ENCODE data around the gene PRKCG. TPM values are rescaled to one million over a fixed set of nuclear protein-coding genes. Genes with fewer than 3 reads are reported as not detected.

The PRKCG gene
- total RNA-seq, 1 donor from 2014 or later, result 0.13 TPM

DNA sequence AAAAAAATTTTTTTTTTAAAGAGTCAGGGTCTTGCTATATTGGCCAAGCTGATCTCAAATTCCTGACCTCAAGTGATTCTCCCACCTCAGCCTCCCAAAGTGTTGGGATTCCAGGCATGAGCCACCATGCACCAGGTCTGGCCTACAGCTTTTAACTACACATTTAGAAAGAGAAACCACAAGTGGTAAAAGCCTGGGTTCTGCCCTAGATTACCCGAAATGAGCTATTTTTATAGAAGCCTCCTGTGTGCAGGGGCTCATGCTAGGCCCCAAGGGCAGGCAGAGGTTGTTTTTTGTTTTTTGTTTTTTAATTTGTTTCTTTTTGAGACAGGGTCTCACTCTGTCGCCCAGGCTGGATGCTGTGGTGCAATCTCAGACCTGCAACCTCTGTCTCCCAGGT, 28.3 kb upstream of the PRKCG start:
- Histone ChIP-seq H3K36me3 (ENCODE audit: control insufficient read depth, insufficient read depth, low read length) (no peaks in the 10 kb centered on the region), H3K4me3 (ENCODE audit: low read depth, low read length) (no peak overlapping the region), H3K27me3 (ENCODE audit: control insufficient read depth, insufficient read depth, low read length) (no peaks in the 10 kb centered on the region)
- DNase-seq (ENCODE audit: low read depth), result no peak
- TF ChIP-seq CTCF (IDR thresholded peaks at IDR 0.05; ENCODE audit: insufficient read depth, low read length, poor library complexity, severe bottlenecking), result no peak

DNA sequence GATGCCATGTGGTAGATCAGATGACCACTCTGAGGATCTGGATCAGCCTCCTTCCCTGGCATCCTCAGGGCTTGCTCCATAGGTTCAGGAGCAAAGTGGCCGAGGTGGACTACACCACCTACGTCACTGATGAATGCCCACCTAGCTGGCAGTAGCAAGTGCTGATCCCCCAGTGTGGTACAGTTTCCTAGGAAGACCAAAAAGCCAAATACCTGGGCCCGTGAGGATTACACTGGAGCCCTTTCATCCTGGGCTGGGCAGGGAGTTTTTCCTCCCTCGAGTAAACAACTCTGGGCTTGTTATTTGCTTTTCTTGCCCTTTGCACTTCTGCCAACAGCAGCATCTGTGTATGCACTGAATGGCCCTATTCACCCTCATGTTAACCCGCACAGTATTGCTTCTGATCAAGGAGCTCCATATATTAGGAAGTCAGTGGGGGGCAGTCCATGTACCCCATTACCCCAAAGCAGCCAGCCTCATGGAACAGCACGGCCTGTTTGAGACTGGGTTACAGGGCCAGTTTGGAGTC, 17.6 kb upstream of the PRKCG start:
- TF ChIP-seq CTCF (IDR thresholded peaks at IDR 0.05; ENCODE audit: insufficient read depth, low read length, poor library complexity, severe bottlenecking), result no peak
- Histone ChIP-seq H3K27me3 (ENCODE audit: control insufficient read depth, insufficient read depth, low read length) (no peaks in the 10 kb centered on the region), H3K36me3 (ENCODE audit: control insufficient read depth, insufficient read depth, low read length) (no peaks in the 10 kb centered on the region), H3K4me3 (ENCODE audit: low read depth, low read length) (no peak overlapping the region)
- DNase-seq (ENCODE audit: low read depth), result no peak

GRCh38 chr19:53865523-53865917, 16.5 kb upstream of the PRKCG start:
- Histone ChIP-seq H3K4me3 (ENCODE audit: low read depth, low read length) (peak overlapping the region; percentile 50), H3K36me3 (ENCODE audit: control insufficient read depth, insufficient read depth, low read length) (no peaks in the 10 kb centered on the region), H3K27me3 (ENCODE audit: control insufficient read depth, insufficient read depth, low read length) (no peaks in the 10 kb centered on the region)
- no peak for TF ChIP-seq CTCF (IDR thresholded peaks at IDR 0.05; ENCODE audit: insufficient read depth, low read length, poor library complexity, severe bottlenecking)
- DNase-seq (ENCODE audit: low read depth), result no peak

- Histone ChIP-seq H3K4me3 (ENCODE audit: low read depth, low read length) (peak overlapping the region; percentile 50), H3K36me3 (ENCODE audit: control insufficient read depth, insufficient read depth, low read length) (no peaks in the 10 kb centered on the region), H3K27me3 (ENCODE audit: control insufficient read depth, insufficient read depth, low read length) (no peaks in the 10 kb centered on the region)
- DNase-seq (ENCODE audit: low read depth), result no peak
- no peak for TF ChIP-seq CTCF (IDR thresholded peaks at IDR 0.05; ENCODE audit: insufficient read depth, low read length, poor library complexity, severe bottlenecking)
Observed at GRCh38 chr19:53865918-53866864, 15.8 kb upstream of the PRKCG start.

GRCh38 chr19:53866865-53867224, 15.2 kb upstream of the PRKCG start:
- TF ChIP-seq CTCF (IDR thresholded peaks at IDR 0.05; ENCODE audit: insufficient read depth, low read length, poor library complexity, severe bottlenecking), result no peak
- DNase-seq (ENCODE audit: low read depth), result no peak
- Histone ChIP-seq H3K4me3 (ENCODE audit: low read depth, low read length) (peak overlapping the region; percentile 50), H3K27me3 (ENCODE audit: control insufficient read depth, insufficient read depth, low read length) (no peaks in the 10 kb centered on the region), H3K36me3 (ENCODE audit: control insufficient read depth, insufficient read depth, low read length) (no peaks in the 10 kb centered on the region)

All from kidney epithelial cell (primary cell).